Measurements from ENCODE around the gene MARCHF3. TPM values are rescaled to one million over a fixed set of nuclear protein-coding genes. Genes with fewer than 3 reads are reported as not detected.

Gene MARCHF3
- 0.90 to 1.5 TPM (median 1.1 TPM) in 5 replicates for total RNA-seq (2022; extraction: Qiagen RNA extraction; ENCODE audit: low read depth)

GRCh38 chr5:127030259-127031146 is at the start of gene MARCHF3:
MARCHF3 (minus strand) TSS chr5:127030558; CDS start chr5:126918171, 112,387 bp downstream.

GRCh38 chr5:127072861-127073846 is 42.8 kb upstream of the MARCHF3 start, which contains the start of gene C5orf63:
C5orf63 (minus strand) TSS chr5:127073502; CDS start chr5:127058995, 14,507 bp downstream.

Other genes starting within 250 kb of the MARCHF3 start
- 3.1 to 4.9 TPM (median 4.0 TPM) in 5 replicates for gene C5orf63, start 42.9 kb upstream of the MARCHF3 start, total RNA-seq (2022; extraction: Qiagen RNA extraction; ENCODE audit: low read depth)